GM12872 (cell line): Measurements from ENCODE around the gene CEP112.

Source experiments
- TF ChIP-seq, protein P1 (sequence below): IDR thresholded peaks from 3 replicates; pipeline ENCODE4 v1.5.1; 2011; ENCODE audit warnings: low read depth, mild to moderate bottlenecking, low read length, moderate library complexity; ENCODE audit not compliant: insufficient read depth

Gene CEP112

DNA sequence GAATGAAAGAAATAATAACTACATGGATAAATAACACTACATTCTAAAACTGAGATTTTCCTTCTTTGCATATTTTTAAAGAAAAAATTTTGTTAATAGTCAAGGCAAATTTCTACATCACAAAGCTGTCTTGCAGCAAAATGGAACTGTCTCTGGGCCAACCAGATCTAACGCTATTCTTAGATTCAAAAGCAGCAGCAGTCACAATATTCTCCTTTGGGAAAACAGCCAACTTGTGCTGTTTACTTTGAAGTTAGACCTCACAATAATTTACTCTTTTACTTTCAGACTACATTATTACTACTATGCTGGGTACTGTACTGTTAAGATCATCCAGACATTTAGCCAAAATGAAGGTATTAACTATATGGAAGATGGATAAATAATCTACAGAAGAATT, 189.1 kb downstream of the CEP112 start:
- TF ChIP-seq, protein P1, sequence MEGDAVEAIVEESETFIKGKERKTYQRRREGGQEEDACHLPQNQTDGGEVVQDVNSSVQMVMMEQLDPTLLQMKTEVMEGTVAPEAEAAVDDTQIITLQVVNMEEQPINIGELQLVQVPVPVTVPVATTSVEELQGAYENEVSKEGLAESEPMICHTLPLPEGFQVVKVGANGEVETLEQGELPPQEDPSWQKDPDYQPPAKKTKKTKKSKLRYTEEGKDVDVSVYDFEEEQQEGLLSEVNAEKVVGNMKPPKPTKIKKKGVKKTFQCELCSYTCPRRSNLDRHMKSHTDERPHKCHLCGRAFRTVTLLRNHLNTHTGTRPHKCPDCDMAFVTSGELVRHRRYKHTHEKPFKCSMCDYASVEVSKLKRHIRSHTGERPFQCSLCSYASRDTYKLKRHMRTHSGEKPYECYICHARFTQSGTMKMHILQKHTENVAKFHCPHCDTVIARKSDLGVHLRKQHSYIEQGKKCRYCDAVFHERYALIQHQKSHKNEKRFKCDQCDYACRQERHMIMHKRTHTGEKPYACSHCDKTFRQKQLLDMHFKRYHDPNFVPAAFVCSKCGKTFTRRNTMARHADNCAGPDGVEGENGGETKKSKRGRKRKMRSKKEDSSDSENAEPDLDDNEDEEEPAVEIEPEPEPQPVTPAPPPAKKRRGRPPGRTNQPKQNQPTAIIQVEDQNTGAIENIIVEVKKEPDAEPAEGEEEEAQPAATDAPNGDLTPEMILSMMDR = no peak

DNA sequence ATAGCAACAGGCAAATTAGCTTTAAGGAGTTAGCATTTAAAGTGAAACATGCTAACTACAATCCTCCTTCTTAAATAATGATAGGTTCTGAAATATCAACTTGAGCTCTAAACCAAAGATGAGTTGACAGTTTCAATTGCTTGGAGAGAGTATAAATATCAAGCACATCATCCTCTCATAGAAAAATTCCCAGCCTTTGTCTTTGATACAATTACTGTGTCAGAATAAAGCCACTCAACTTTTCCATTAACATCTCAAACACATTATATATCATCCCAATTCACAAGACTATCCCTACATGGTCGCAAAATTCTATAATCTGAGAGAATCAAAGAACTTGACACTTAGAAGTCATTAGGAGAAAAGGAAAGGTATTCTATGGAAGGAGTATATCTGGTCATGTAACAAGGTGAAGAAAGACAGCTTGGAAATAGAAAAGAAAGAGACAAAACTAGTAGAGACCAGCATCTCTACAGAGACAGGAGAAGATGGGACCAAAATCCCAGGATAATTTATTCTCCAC, 189.8 kb downstream of the CEP112 start:
- TF ChIP-seq, protein P1 = no peak

DNA sequence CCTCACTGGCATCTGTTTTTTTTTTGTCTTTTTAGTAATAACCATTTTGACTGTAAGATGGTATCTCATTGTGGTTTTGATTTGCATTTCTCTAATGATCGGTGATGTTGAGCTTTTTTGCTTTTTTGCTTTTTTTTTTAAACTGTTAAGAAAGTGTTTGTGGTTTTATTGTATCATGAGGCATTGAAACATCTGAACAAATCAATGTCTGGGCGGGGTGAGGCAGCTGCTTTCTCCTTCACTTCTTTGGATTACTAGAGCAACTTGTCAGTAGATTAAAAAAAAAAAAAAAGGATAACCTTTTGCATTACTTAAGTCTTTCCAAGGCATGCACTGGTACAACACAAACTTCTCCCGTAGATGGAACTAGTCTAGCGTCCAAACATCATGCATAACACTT, 191.7 kb downstream of the CEP112 start:
- TF ChIP-seq, protein P1 = no peak

DNA sequence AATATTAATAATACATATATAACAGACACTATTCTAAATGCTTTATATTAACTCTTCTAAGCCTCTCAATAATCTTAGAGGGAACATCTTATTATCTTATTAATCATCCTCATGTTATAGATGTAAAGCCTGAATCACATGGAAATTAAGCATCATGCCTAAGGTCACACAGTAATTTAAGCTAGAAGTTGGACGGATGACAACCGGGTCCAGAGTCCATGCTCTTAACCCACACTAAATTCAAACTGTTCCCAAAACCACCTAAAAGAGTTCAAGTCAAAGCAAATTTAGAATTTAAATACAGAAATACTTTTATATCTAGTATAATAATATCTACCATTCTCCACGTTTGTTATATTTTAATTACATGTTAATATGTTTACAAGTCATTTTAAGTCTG, 193.3 kb downstream of the CEP112 start:
- TF ChIP-seq, protein P1 = no peak

DNA sequence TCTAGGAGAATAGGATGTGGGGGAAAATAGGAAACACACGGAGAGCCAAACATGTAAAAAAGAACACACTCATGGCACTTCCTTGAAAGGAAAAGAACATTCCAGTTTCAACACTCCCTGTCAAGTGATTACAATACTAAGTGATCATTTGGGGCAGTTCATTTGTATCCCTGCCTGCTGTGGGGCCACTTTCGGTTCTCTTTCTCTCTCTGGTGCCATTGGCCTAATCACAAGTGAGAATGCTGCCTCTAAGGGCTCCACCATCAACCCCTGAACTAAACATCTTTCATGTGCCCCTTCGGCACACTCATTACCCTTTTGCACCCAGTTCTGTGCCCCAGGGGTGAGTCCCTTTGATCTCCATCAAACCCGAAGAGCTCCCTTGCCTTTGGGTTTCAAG, 197.3 kb downstream of the CEP112 start:
- TF ChIP-seq, protein P1 = no peak

DNA sequence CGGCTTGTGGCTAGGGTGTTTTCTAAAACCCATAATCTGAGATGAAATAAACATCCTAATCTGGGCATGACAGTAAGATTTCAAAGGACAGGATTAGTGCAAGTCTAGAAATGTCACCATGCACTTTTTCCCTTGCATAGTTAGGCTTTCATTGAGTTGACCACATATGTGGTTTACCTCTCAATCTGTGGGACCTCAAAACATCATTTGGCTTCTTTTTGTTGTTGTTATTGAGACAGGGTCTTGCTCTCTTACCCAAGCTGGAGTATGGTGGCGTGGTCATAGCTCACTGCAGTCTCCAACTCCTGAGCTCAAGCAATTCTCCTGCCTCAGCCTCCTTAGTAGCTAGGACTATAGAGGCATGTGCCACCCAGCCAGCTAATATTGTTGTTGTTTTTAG, 197.8 kb downstream of the CEP112 start:
- TF ChIP-seq, protein P1 = no peak

DNA sequence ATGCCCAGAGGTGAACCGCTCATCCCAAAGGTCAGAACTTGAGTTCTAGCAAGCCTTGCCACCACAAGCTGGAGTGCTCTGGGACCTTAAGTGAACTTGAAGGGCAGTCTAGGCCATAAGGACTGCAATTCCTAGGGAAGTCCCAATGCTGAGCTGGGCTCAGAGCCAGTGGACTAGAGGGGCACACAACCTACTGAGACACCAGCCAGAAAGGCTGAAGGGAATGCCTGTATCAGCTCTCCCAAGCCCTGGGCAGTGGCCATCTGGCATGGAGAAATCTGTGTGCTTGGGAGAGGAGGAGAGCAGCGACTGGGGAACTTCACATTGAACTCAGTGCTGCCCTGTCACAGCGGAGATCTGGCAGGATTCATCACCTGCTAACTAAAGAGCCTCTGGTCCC, 201.3 kb downstream of the CEP112 start:
- TF ChIP-seq, protein P1 = no peak

DNA sequence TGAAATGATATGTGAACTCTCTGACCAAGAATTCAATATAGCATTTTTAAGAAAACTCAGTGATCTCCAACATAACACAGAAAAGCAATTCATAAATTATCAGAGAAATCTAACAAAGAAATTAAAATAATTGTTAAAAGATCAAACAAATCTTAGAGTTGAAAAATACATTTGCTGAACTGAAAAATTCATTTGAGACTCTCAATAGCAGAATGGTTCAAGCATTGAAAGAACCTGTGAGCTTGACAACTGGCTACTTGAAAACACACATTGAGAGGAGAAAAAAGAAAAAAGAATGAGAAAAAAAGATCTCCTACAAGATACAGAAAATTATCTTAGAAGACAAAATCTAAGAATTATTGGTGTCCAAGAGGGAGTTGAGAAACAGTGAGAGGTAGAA, 203.5 kb downstream of the CEP112 start:
- TF ChIP-seq, protein P1 = no peak
